Measurements from ENCODE around the gene COA7. TPM values are rescaled to one million over a fixed set of nuclear protein-coding genes. Genes with fewer than 3 reads are reported as not detected.

The COA7 gene
- total RNA-seq, 1 donor from 2014 or later = 21.5 TPM

DNA sequence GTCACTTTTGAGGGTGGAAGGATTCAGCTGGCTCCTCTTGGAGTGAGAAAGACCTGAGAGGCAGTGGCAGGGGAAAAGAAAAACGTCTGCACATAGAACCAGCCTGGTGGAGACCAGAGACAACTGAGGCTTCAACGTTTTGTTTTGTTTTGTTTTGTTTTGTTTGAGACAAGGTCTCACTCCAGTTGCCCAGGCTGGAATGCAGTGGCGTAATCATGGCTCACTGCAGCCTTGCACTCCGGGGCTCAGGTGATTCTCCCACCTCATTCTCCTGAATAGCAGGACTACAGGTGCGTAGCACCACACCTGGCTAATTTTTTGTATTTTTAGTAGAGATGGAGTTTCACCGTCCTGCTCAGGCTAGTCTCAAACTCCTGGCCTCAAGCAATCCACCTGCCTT lies 52.9 kb downstream of the COA7 start:
- Mint-ChIP-seq H3K4me3 (no peak overlapping the region), H3K27ac (no peak overlapping the region), H3K27me3 (ENCODE audit: low read depth) (no peaks in the 10 kb centered on the region), H3K36me3 (no peaks in the 10 kb centered on the region), H3K4me1 (no peaks in the 10 kb centered on the region), H3K9me3 (no peaks in the 10 kb centered on the region)
- no peak for DNase-seq (ENCODE audit: low spot score in 2 of 2, unreplicated experiment in 2 of 2)
- TF ChIP-seq, protein P1, sequence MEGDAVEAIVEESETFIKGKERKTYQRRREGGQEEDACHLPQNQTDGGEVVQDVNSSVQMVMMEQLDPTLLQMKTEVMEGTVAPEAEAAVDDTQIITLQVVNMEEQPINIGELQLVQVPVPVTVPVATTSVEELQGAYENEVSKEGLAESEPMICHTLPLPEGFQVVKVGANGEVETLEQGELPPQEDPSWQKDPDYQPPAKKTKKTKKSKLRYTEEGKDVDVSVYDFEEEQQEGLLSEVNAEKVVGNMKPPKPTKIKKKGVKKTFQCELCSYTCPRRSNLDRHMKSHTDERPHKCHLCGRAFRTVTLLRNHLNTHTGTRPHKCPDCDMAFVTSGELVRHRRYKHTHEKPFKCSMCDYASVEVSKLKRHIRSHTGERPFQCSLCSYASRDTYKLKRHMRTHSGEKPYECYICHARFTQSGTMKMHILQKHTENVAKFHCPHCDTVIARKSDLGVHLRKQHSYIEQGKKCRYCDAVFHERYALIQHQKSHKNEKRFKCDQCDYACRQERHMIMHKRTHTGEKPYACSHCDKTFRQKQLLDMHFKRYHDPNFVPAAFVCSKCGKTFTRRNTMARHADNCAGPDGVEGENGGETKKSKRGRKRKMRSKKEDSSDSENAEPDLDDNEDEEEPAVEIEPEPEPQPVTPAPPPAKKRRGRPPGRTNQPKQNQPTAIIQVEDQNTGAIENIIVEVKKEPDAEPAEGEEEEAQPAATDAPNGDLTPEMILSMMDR (IDR thresholded peaks at IDR 0.05; ENCODE audit: unreplicated experiment) = no peak

DNA sequence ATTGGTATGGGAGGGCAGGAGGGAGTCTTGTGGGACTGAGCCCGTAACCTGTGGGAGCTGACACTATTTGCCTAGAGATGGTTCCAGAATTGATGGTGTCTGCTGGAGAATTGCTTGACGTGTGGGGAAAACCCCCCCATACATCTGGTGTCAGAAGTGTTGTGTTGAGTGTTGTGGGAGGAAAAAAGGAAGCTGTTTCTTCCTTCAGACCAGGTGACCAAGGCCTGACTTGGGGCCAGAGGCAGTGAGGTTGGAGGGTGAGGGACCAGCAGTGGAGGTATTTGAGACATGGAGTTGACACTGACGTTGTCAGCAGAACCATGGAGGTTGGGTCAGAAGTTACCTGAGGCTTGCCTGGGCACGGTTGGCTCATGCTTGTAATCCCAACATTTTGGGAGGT lies 56.8 kb downstream of the COA7 start:
- no peak overlapping the region for H3K27ac Mint-ChIP-seq
- no peaks in the 10 kb centered on the region for H3K9me3 Mint-ChIP-seq
- peaks cover 15% of the 10 kb centered on the region for H3K4me1 Mint-ChIP-seq
- TF ChIP-seq, protein P1 (IDR thresholded peaks at IDR 0.05; ENCODE audit: unreplicated experiment) = no peak
- no peaks in the 10 kb centered on the region for H3K36me3 Mint-ChIP-seq
- no peaks in the 10 kb centered on the region for H3K27me3 Mint-ChIP-seq (ENCODE audit: low read depth)
- no peak for DNase-seq (ENCODE audit: low spot score in 2 of 2, unreplicated experiment in 2 of 2)
- H3K4me3 Mint-ChIP-seq = no peak overlapping the region

DNA sequence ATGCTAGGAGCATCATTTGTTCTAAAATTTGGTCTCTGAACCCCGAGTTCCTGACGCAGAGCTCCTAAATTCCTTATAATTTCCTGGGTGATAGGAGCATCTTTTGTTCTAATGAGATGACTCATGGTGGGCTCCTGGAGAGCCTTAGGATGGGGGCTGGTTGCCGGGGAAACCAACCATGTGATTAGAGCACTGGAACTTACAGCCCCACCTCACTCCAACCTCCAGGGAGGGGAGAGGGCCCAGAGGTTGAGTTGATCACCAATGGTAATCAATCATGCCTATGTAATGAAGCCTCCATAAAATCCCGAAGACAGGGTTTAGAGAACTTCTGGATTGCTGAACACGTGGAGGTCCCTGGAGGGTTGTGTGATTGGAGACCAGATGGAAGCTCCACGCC lies 57.5 kb downstream of the COA7 start:
- Mint-ChIP-seq H3K9me3 (no peaks in the 10 kb centered on the region), H3K27ac (no peak overlapping the region), H3K27me3 (ENCODE audit: low read depth) (no peaks in the 10 kb centered on the region), H3K4me3 (no peak overlapping the region), H3K36me3 (no peaks in the 10 kb centered on the region), H3K4me1 (peaks cover 17% of the 10 kb centered on the region)
- DNase-seq (ENCODE audit: low spot score in 2 of 2, unreplicated experiment in 2 of 2) = no peak
- TF ChIP-seq, protein P1 (IDR thresholded peaks at IDR 0.05; ENCODE audit: unreplicated experiment) = no peak

DNA sequence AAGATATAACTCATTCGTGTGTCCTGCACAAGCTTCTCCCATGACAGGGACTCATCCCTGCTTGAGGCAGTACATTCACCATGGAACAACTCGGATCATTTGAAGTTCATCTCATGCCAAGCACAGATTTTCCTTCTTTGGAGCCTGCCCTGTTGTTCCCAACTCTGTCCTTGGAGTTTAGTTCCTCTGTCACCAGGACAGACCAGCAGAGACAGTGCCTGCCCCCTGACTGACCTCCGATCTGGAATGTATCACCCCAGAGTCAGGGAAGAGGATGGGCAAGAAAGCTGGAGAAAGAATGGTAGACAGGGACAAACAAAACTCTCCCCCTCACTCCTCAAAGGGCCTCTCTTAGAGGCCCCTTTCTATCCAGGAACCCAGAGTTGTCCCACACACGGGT lies 60.2 kb downstream of the COA7 start:
- TF ChIP-seq, protein P1 (IDR thresholded peaks at IDR 0.05; ENCODE audit: unreplicated experiment) = no peak
- no peak for DNase-seq (ENCODE audit: low spot score in 2 of 2, unreplicated experiment in 2 of 2)
- Mint-ChIP-seq H3K4me3 (no peak overlapping the region), H3K27me3 (ENCODE audit: low read depth) (peaks cover 15% of the 10 kb centered on the region), H3K9me3 (no peaks in the 10 kb centered on the region), H3K4me1 (peaks cover 26% of the 10 kb centered on the region), H3K27ac (peak overlapping the region; percentile 19), H3K36me3 (no peaks in the 10 kb centered on the region)

DNA sequence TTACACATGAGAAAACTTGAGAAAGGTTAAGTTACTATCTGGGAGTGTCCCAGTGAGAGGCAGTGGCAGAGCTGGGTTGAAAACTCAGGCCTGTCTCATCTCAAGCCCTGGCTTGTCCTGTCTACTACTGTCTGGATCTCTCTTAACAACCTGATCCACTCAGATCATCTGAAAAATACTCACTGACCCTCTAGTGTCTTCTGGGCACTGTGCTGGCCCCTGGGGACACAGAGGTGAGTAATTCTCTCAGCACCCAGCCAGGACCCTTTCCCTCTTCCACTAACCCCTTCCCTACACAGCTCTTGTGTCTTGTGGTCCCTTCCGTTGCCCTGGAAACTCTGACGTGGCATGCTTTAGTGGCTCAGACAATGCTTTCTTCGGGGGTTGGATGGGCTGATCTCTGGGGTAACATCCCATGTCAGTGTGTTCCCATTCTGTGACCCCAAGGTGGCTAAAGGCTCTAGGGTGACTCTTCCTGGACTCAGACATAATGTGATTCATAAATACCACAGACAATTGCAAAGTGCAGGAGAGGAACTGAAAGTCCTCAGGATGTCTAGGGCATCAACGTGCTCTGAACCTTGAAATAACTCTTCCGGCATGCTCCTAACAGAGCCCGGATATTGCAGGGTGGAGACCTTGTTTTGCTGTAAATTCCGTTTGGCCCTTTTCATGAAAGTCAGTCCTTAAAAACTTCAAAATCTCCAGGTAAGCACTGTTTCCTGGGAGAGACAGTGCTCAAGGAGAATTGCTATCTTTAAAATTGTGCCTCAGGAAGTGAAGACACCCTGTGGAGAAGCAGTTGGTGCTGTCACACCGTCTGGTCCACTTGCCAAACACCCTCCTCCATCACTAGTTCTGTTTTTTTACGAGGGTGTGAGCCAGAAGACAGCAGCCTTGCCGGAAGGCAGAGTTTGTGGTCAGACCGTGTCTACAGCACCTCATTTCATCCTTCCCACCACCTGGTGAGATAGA lies 61.1 kb downstream of the COA7 start:
- Mint-ChIP-seq H3K36me3 (no peaks in the 10 kb centered on the region), H3K4me1 (peaks cover 32% of the 10 kb centered on the region), H3K9me3 (no peaks in the 10 kb centered on the region), H3K4me3 (no peak overlapping the region), H3K27ac (peak overlapping the region; percentile 30), H3K27me3 (ENCODE audit: low read depth) (peaks cover 20% of the 10 kb centered on the region)
- DNase-seq (ENCODE audit: low spot score in 2 of 2, unreplicated experiment in 2 of 2) = no peak
- TF ChIP-seq, protein P1 (IDR thresholded peaks at IDR 0.05; ENCODE audit: unreplicated experiment) = no peak

All from mesothelial cell of epicardium (in vitro differentiated cells).